Neuron (in vitro differentiated cells): Measurements from ENCODE around the gene GXYLT1.

Source experiments
- H2AFZ ChIP-seq: one replicate; pipeline ENCODE4 v1.6.1; 2013; ENCODE audit warnings: low read depth, mild to moderate bottlenecking, inconsistent platforms, low read length, moderate library complexity
- H3K27me3 ChIP-seq: one replicate; pipeline ENCODE4 v1.6.1; 2013; ENCODE audit warnings: low read length; ENCODE audit not compliant: insufficient read depth
- H3K36me3 ChIP-seq: one replicate; pipeline ENCODE4 v1.6.1; 2013; ENCODE audit warnings: low read length; ENCODE audit not compliant: insufficient read depth
- H3K4me1 ChIP-seq: one replicate; pipeline ENCODE4 v1.6.1; 2013; ENCODE audit warnings: low read length; ENCODE audit not compliant: insufficient read depth
- H3K4me3 ChIP-seq: 2 replicates; pipeline ENCODE4 v1.5.1; 2013; ENCODE audit warnings: mild to moderate bottlenecking, low read length, moderate library complexity
- H3K9me3 ChIP-seq: one replicate; pipeline ENCODE4 v1.6.1; 2013; ENCODE audit warnings: low read length

Gene GXYLT1

GRCh38 chr12:42172441-42173210 is 28.0 kb upstream of the GXYLT1 start:
- H3K9me3 ChIP-seq = peaks cover 6% of the 10 kb centered on the region
- peaks cover 6% of the 10 kb centered on the region for H3K36me3 ChIP-seq
- no peaks in the 10 kb centered on the region for H3K27me3 ChIP-seq

GRCh38 chr12:42167711-42168110 is 23.0 kb upstream of the GXYLT1 start:
- H3K27me3 ChIP-seq = no peaks in the 10 kb centered on the region
- H3K9me3 ChIP-seq = no peaks in the 10 kb centered on the region
- H3K4me1 ChIP-seq = no peaks in the 10 kb centered on the region
- no peak overlapping the region for H3K4me3 ChIP-seq
- H3K36me3 ChIP-seq = no peaks in the 10 kb centered on the region
- H2AFZ ChIP-seq = no peak overlapping the region

More at GRCh38 chr12:42172441-42173210, 28.0 kb upstream of the GXYLT1 start:
- H3K4me3 ChIP-seq = no peak overlapping the region
- H3K4me1 ChIP-seq = no peaks in the 10 kb centered on the region
- no peak overlapping the region for H2AFZ ChIP-seq

GRCh38 chr12:42166501-42166900 is 21.8 kb upstream of the GXYLT1 start:
- H3K36me3 ChIP-seq = peaks cover under 1% of the 10 kb centered on the region
- H3K4me3 ChIP-seq = no peak overlapping the region
- no peaks in the 10 kb centered on the region for H3K27me3 ChIP-seq
- no peaks in the 10 kb centered on the region for H3K4me1 ChIP-seq
- no peak overlapping the region for H2AFZ ChIP-seq
- no peaks in the 10 kb centered on the region for H3K9me3 ChIP-seq

GRCh38 chr12:42163913-42164312 is 19.2 kb upstream of the GXYLT1 start:
- H3K4me1 ChIP-seq = no peaks in the 10 kb centered on the region
- no peaks in the 10 kb centered on the region for H3K9me3 ChIP-seq
- H3K36me3 ChIP-seq = peaks cover 21% of the 10 kb centered on the region
- no peak overlapping the region for H3K4me3 ChIP-seq
- no peak overlapping the region for H2AFZ ChIP-seq
- no peaks in the 10 kb centered on the region for H3K27me3 ChIP-seq

GRCh38 chr12:42162965-42163364 is 18.3 kb upstream of the GXYLT1 start:
- H3K4me1 ChIP-seq = no peaks in the 10 kb centered on the region
- peaks cover 25% of the 10 kb centered on the region for H3K36me3 ChIP-seq
- H3K4me3 ChIP-seq = no peak overlapping the region
- no peak overlapping the region for H2AFZ ChIP-seq
- no peaks in the 10 kb centered on the region for H3K27me3 ChIP-seq
- no peaks in the 10 kb centered on the region for H3K9me3 ChIP-seq

- Histone ChIP-seq H3K4me3 (no peak overlapping the region), H3K4me1 (no peaks in the 10 kb centered on the region), H3K9me3 (no peaks in the 10 kb centered on the region), H3K27me3 (no peaks in the 10 kb centered on the region), H3K36me3 (peaks cover 25% of the 10 kb centered on the region), H2AFZ (no peak overlapping the region)
These were observed 17.5 kb upstream of the GXYLT1 start for GRCh38 chr12:42162193-42162592.

GRCh38 chr12:42161529-42161928 is 16.9 kb upstream of the GXYLT1 start:
- no peaks in the 10 kb centered on the region for H3K27me3 ChIP-seq
- no peaks in the 10 kb centered on the region for H3K9me3 ChIP-seq
- no peak overlapping the region for H3K4me3 ChIP-seq
- no peak overlapping the region for H2AFZ ChIP-seq
- peaks cover 25% of the 10 kb centered on the region for H3K36me3 ChIP-seq
- H3K4me1 ChIP-seq = no peaks in the 10 kb centered on the region

- Histone ChIP-seq H3K9me3 (no peaks in the 10 kb centered on the region), H3K4me3 (no peak overlapping the region), H3K4me1 (no peaks in the 10 kb centered on the region), H3K36me3 (peaks cover 21% of the 10 kb centered on the region), H2AFZ (no peak overlapping the region), H3K27me3 (no peaks in the 10 kb centered on the region)
These were observed 11.6 kb upstream of the GXYLT1 start for GRCh38 chr12:42156232-42156631.

- H3K27me3 ChIP-seq = no peaks in the 10 kb centered on the region
- H3K36me3 ChIP-seq = no peaks in the 10 kb centered on the region
- H3K4me1 ChIP-seq = peaks cover 16% of the 10 kb centered on the region
- peak overlapping the region; percentile 68 for H2AFZ ChIP-seq
- no peaks in the 10 kb centered on the region for H3K9me3 ChIP-seq
- H3K4me3 ChIP-seq = peak overlapping the region; percentile 78
These were observed 1.0 kb upstream of the GXYLT1 start for GRCh38 chr12:42145552-42146215.

GRCh38 chr12:42145197-42145549 is 499 bp upstream of the GXYLT1 start:
- peak overlapping the region; percentile 78 for H3K4me3 ChIP-seq
- no peaks in the 10 kb centered on the region for H3K27me3 ChIP-seq
- H2AFZ ChIP-seq = peak overlapping the region; percentile 68
- no peaks in the 10 kb centered on the region for H3K36me3 ChIP-seq
- peaks cover 16% of the 10 kb centered on the region for H3K4me1 ChIP-seq
- H3K9me3 ChIP-seq = no peaks in the 10 kb centered on the region

GRCh38 chr12:42144158-42144407 is 591 bp downstream of the GXYLT1 start:
- no peaks in the 10 kb centered on the region for H3K27me3 ChIP-seq
- H2AFZ ChIP-seq = peak overlapping the region; percentile 79
- H3K36me3 ChIP-seq = no peaks in the 10 kb centered on the region
- H3K4me1 ChIP-seq = peaks cover 16% of the 10 kb centered on the region
- peak overlapping the region; percentile 78 for H3K4me3 ChIP-seq
- H3K9me3 ChIP-seq = no peaks in the 10 kb centered on the region

- H3K4me3 ChIP-seq = peak overlapping the region; percentile 78
- peak overlapping the region; percentile 79 for H2AFZ ChIP-seq
- peaks cover 16% of the 10 kb centered on the region for H3K4me1 ChIP-seq
- H3K27me3 ChIP-seq = no peaks in the 10 kb centered on the region
- no peaks in the 10 kb centered on the region for H3K9me3 ChIP-seq
- H3K36me3 ChIP-seq = no peaks in the 10 kb centered on the region
These were observed 1.1 kb downstream of the GXYLT1 start for GRCh38 chr12:42143452-42144157.

- H2AFZ ChIP-seq = no peak overlapping the region
- no peaks in the 10 kb centered on the region for H3K27me3 ChIP-seq
- no peaks in the 10 kb centered on the region for H3K36me3 ChIP-seq
- peak overlapping the region; percentile 78 for H3K4me3 ChIP-seq
- H3K9me3 ChIP-seq = no peaks in the 10 kb centered on the region
- H3K4me1 ChIP-seq = peaks cover 16% of the 10 kb centered on the region
These were observed 2.6 kb downstream of the GXYLT1 start for GRCh38 chr12:42141981-42142606.
